ENCODE measurements around the gene TECR. TPM values are rescaled to one million over a fixed set of nuclear protein-coding genes. Genes with fewer than 3 reads are reported as not detected.

TECR gene
- total RNA-seq, 2 experiments from 2014 or later, result 93.5 to 98.5 TPM

DNA sequence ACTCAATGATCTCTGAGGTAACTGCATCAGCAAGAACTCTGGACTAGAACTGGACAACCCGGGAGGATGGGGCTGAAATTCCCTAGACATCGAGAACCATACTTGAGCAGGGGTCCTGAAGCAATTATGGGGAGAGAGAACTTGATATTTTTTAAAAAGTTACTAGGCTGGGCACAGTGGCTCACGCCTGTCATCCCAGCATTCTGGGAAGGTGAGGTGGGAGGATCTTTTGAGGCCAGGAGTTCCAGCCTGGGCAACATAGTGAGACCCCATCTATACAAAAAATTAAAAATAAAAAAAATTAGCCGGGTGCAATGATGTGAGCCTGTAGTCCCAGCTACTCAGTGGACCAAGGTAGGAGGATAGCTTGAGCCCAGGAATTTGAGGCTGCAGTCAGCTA is 8.9 kb upstream of the TECR start:
- POLR2A ChIA-PET, result interaction anchor here (1.0 kb wide), 1 partner anchor 22 kb away, joined by 3 read pairs; no protein-coding TSS in a partner anchor
- no peak overlapping the region for H3K4me3 Mint-ChIP-seq

DNA sequence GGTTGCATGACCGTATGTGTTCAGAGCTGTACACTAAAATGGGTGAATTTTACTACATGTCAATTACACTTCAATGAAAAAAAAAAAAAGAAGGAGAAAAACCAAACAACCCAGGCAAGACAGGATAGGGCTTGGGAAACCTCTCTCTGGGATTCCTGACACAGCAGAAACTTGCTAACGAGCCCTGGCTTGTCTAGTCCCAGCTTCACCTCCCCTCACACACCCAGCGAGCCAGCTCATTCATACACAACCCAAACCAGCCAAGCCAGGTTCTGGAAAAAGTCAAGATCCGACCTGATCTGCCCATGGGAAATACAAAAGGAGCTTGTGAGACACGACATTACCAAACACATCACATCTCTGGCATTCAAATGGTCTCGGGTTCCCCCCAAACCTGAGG is 3.7 kb upstream of the TECR start:
- POLR2A ChIA-PET, result interaction anchor here (0.6 to 0.9 kb wide), 2 partner anchors 12 to 163 kb away, joined by 3 read pairs; no protein-coding TSS in a partner anchor
- H3K9me3 Mint-ChIP-seq, result no peaks in the 10 kb centered on the region
- no peak overlapping the region for H3K27ac Mint-ChIP-seq
- TF ChIP-seq, protein P1, sequence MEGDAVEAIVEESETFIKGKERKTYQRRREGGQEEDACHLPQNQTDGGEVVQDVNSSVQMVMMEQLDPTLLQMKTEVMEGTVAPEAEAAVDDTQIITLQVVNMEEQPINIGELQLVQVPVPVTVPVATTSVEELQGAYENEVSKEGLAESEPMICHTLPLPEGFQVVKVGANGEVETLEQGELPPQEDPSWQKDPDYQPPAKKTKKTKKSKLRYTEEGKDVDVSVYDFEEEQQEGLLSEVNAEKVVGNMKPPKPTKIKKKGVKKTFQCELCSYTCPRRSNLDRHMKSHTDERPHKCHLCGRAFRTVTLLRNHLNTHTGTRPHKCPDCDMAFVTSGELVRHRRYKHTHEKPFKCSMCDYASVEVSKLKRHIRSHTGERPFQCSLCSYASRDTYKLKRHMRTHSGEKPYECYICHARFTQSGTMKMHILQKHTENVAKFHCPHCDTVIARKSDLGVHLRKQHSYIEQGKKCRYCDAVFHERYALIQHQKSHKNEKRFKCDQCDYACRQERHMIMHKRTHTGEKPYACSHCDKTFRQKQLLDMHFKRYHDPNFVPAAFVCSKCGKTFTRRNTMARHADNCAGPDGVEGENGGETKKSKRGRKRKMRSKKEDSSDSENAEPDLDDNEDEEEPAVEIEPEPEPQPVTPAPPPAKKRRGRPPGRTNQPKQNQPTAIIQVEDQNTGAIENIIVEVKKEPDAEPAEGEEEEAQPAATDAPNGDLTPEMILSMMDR (IDR thresholded peaks at IDR 0.05), result no peak
- no peaks in the 10 kb centered on the region for H3K27me3 Mint-ChIP-seq
- intact Hi-C loops (cut with micrococcal nuclease), result no loop called here
- H3K36me3 Mint-ChIP-seq (ENCODE audit: low read depth), result peaks cover 1% of the 10 kb centered on the region
- H3K4me1 Mint-ChIP-seq (ENCODE audit: low read depth), result peaks cover 34% of the 10 kb centered on the region
- H3K4me3 Mint-ChIP-seq, result no peak overlapping the region
- ATAC-seq (no peak), DNase-seq (no peak)
- CTCF ChIA-PET, result interaction anchor here (0.8 to 1.5 kb wide), 3 partner anchors 21 to 119 kb away, joined by 3 to 6 read pairs (median 3); no protein-coding TSS in a partner anchor

More for the DNA sequence above, 8.9 kb upstream of the TECR start:
- no peaks in the 10 kb centered on the region for H3K27me3 Mint-ChIP-seq
- H3K4me1 Mint-ChIP-seq (ENCODE audit: low read depth), result peaks cover 56% of the 10 kb centered on the region
- peak overlapping the region; percentile 95 for H3K27ac Mint-ChIP-seq
- TF ChIP-seq, protein P1 (IDR thresholded peaks at IDR 0.05), result no peak
- CTCF ChIA-PET, result interaction anchor here (1.2 to 1.3 kb wide), 3 partner anchors 14 to 51 kb away, joined by 3 to 5 read pairs (median 3); partner anchors contain the start of gene NDUFB7
- peaks cover 22% of the 10 kb centered on the region for H3K36me3 Mint-ChIP-seq (ENCODE audit: low read depth)
- no peaks in the 10 kb centered on the region for H3K9me3 Mint-ChIP-seq
- intact Hi-C loops (cut with micrococcal nuclease), result no loop called here
- DNase-seq, result no peak
- ATAC-seq, result no peak

DNA sequence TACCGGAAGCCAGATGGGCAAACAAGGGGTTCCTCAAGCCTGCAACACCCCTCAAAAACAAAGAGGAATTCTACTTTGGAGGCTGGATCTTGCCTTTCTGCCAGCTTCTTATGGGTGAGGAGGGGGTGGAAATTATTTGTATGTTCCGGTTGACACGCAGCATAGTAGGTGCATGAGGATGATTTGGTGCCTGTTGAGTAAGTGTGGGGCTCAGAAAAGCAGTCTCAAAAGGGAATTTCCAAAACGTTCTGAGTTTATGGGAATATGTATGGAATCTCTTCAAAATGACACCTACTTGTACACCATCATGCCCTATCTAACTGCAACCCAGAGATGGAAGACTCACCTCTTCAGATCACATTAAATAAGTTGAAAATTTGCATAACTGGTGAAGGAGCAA is 3.0 kb upstream of the TECR start:
- no peaks in the 10 kb centered on the region for H3K27me3 Mint-ChIP-seq
- H3K27ac Mint-ChIP-seq, result no peak overlapping the region
- no peak overlapping the region for H3K4me3 Mint-ChIP-seq
- intact Hi-C loops (cut with micrococcal nuclease), result no loop called here
- ATAC-seq (no peak), DNase-seq (no peak)
- TF ChIP-seq, protein P1 (IDR thresholded peaks at IDR 0.05), result no peak
- H3K36me3 Mint-ChIP-seq (ENCODE audit: low read depth), result peaks cover 2% of the 10 kb centered on the region
- ChIA-PET POLR2A (interaction anchor here (0.6 to 0.9 kb wide), 2 partner anchors 12 to 162 kb away, joined by 3 read pairs; no protein-coding TSS in a partner anchor), CTCF (interaction anchor here (1.4 to 1.5 kb wide), 2 partner anchors 21 to 120 kb away, joined by 3 to 6 read pairs; no protein-coding TSS in a partner anchor)
- H3K9me3 Mint-ChIP-seq, result no peaks in the 10 kb centered on the region
- peaks cover 38% of the 10 kb centered on the region for H3K4me1 Mint-ChIP-seq (ENCODE audit: low read depth)

DNA sequence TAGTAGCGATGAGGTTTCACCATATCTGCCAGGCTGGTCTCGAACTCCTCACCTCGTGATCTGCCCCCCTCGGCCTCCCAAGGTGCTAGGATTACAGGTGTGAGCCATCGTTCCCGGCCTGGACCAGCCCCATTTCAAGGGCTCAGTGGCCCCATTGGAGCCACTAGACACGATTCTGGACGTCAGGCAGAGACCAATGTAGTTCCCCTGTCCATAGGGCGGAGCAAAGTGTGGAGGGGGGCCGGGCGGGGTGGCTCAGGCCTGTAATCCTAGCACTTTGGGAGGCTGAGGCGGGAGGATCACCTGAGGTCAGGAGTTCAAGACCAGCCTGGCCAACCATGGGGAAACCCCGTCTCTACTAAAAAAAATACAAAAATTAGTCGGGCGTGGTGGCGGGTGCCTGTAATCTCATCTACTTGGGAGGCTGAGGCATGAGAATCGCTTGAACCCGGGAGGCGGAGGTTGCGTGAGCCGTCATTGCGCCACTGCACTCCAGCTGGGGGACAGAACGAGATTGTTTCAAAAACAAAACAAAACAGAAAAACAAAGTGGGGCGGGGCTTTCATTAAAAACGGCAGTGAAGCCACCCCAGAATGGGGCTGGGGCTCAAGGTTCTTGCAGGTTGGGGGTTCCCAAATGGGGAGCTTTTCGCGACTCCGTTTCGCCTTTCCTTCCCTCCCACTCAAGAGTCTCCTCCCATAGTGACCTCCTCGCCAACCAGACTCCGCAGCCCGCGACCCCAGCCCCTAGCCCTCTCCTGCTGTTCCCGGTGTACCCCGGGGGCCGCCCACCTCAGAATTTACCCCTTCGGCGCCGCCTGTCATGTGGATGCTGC is 758 bp upstream of the TECR start:
- Mint-ChIP-seq H3K4me1 (ENCODE audit: low read depth) (peaks cover 33% of the 10 kb centered on the region), H3K4me3 (peak overlapping the region; percentile 88), H3K27me3 (no peaks in the 10 kb centered on the region), H3K27ac (peak overlapping the region; percentile 96), H3K36me3 (ENCODE audit: low read depth) (peaks cover 12% of the 10 kb centered on the region), H3K9me3 (no peaks in the 10 kb centered on the region)
- POLR2A ChIA-PET, result interaction anchor here (0.6 to 2.1 kb wide), 6 partner anchors 10 to 938 kb away, joined by 3 to 7 read pairs (median 3); partner anchors contain the start of gene DNAJB1
- no peak for ATAC-seq
- TF ChIP-seq, protein P1 (IDR thresholded peaks at IDR 0.05), result no peak
- CTCF ChIA-PET, result interaction anchor here (0.6 kb wide), 1 partner anchor 28 kb away, joined by 3 read pairs; no protein-coding TSS in a partner anchor
- intact Hi-C loops (cut with micrococcal nuclease), result no loop called here
- no peak for DNase-seq

DNA sequence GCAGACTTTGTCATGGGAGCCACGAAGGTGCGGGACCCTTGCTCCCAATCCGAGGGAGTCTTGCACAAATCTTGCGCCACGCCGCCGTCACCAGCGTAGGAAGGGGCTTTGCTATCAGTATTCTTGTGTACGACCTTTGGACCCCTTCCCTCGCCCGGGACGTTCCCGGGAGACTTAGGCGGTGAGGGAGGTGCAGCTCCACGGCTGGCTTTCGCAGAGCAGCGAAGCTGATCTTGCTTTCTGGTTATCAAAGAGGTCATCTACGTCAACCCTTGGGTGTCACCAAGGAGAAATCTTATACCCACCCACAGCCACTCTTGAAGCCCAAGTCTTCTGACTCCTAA is 583 bp downstream of the TECR start:
- Mint-ChIP-seq H3K27me3 (no peaks in the 10 kb centered on the region), H3K9me3 (no peaks in the 10 kb centered on the region), H3K36me3 (ENCODE audit: low read depth) (peaks cover 12% of the 10 kb centered on the region), H3K4me1 (ENCODE audit: low read depth) (peaks cover 33% of the 10 kb centered on the region), H3K27ac (peak overlapping the region; percentile 88), H3K4me3 (peak overlapping the region; percentile 88)
- TF ChIP-seq, protein P1 (IDR thresholded peaks at IDR 0.05), result no peak
- POLR2A ChIA-PET, result interaction anchor here (1.5 to 2.1 kb wide), 2 partner anchors 11 to 24 kb away, joined by 6 to 7 read pairs; partner anchors contain the start of gene DNAJB1
- no peak for ATAC-seq
- CTCF ChIA-PET, result interaction anchor here (1.0 kb wide), 2 partner anchors 26 to 27 kb away, joined by 3 to 5 read pairs; no protein-coding TSS in a partner anchor
- intact Hi-C loops (cut with micrococcal nuclease), result no loop called here
- no peak for DNase-seq
